SK-N-SH treated with all-trans-retinoic acid at 6 μM for 48 hours (cell line): Measurements from ENCODE around the gene PTPRN2.

Source experiments
- ARNTL ChIP-seq: fragments of 450-650 bp; formaldehyde crosslinking; IDR thresholded peaks from 2 replicates; pipeline ENCODE4 v1.5.0; 2020; ENCODE audit warnings: low read depth, mild to moderate bottlenecking, moderate library complexity, borderline replicate concordance
- BACH2 ChIP-seq: fragments of 250-450 bp; sonication (Bioruptor Pico); IDR thresholded peaks from 2 replicates; pipeline ENCODE4 v1.9.0; 2021; ENCODE audit warnings: mild to moderate bottlenecking, borderline replicate concordance
- CSDC2 ChIP-seq: fragments of 250-450 bp; sonication (Bioruptor Pico); IDR thresholded peaks from 2 replicates; pipeline ENCODE4 v1.5.0; 2020; ENCODE audit warnings: mild to moderate bottlenecking, moderate library complexity
- ESRRG ChIP-seq: fragments of 250-450 bp; sonication (Bioruptor Pico); IDR thresholded peaks from 2 replicates; pipeline ENCODE4 v1.6.1; 2021; ENCODE audit warnings: mild to moderate bottlenecking
- OSR1 ChIP-seq: fragments of 250-450 bp; sonication (Bioruptor Pico); IDR thresholded peaks from 2 replicates; pipeline ENCODE4 v1.8.0; 2022; ENCODE audit warnings: moderate library complexity, mild to moderate bottlenecking, inconsistent platforms
- RARB ChIP-seq: fragments of 250-450 bp; sonication (Bioruptor Pico); IDR thresholded peaks from 2 replicates; pipeline ENCODE4 v1.8.0; 2021; ENCODE audit warnings: mild to moderate bottlenecking, moderate library complexity
- TCF4 ChIP-seq: fragments of 250-450 bp; sonication (Bioruptor Pico); IDR thresholded peaks from 2 replicates; pipeline ENCODE4 v1.8.0; 2021; ENCODE audit warnings: mild to moderate bottlenecking, moderate library complexity, borderline replicate concordance
- TSHZ2 ChIP-seq: fragments of 250-450 bp; sonication (Bioruptor Pico); IDR thresholded peaks from 2 replicates; pipeline ENCODE4 v1.5.0; 2020; ENCODE audit warnings: mild to moderate bottlenecking, moderate library complexity
- ZFP3 ChIP-seq: fragments of 250-450 bp; sonication (Bioruptor Pico); IDR thresholded peaks from 2 replicates; pipeline ENCODE4 v1.5.0; 2020; ENCODE audit warnings: mild to moderate bottlenecking, moderate library complexity
- ZFP30 ChIP-seq: fragments of 450-650 bp; formaldehyde crosslinking; IDR thresholded peaks from 2 replicates; pipeline ENCODE4 v1.5.0; 2022; ENCODE audit warnings: mild to moderate bottlenecking, moderate library complexity
- ZNF8 ChIP-seq: fragments of 450-650 bp; formaldehyde crosslinking; IDR thresholded peaks from 2 replicates; pipeline ENCODE4 v1.5.0; 2020; ENCODE audit warnings: mild to moderate bottlenecking, moderate library complexity
- TF ChIP-seq, protein P1 (sequence below): fragments of 250-450 bp; sonication (Bioruptor Pico); IDR thresholded peaks from 2 replicates; pipeline ENCODE4 v1.8.0; 2020; ENCODE audit warnings: mild to moderate bottlenecking, moderate library complexity, borderline replicate concordance
- TF ChIP-seq, protein P2 (sequence below): fragments of 250-450 bp; sonication (Bioruptor Pico); IDR thresholded peaks from 2 replicates; pipeline ENCODE4 v1.8.0; 2021; ENCODE audit warnings: low read depth, mild to moderate bottlenecking, moderate library complexity, borderline replicate concordance
- TF ChIP-seq, protein P3 (sequence below): fragments of 250-450 bp; sonication (Bioruptor Pico); IDR thresholded peaks from 2 replicates; pipeline ENCODE4 v1.5.1; 2020; ENCODE audit warnings: low read depth, mild to moderate bottlenecking, moderate library complexity

DNA sequence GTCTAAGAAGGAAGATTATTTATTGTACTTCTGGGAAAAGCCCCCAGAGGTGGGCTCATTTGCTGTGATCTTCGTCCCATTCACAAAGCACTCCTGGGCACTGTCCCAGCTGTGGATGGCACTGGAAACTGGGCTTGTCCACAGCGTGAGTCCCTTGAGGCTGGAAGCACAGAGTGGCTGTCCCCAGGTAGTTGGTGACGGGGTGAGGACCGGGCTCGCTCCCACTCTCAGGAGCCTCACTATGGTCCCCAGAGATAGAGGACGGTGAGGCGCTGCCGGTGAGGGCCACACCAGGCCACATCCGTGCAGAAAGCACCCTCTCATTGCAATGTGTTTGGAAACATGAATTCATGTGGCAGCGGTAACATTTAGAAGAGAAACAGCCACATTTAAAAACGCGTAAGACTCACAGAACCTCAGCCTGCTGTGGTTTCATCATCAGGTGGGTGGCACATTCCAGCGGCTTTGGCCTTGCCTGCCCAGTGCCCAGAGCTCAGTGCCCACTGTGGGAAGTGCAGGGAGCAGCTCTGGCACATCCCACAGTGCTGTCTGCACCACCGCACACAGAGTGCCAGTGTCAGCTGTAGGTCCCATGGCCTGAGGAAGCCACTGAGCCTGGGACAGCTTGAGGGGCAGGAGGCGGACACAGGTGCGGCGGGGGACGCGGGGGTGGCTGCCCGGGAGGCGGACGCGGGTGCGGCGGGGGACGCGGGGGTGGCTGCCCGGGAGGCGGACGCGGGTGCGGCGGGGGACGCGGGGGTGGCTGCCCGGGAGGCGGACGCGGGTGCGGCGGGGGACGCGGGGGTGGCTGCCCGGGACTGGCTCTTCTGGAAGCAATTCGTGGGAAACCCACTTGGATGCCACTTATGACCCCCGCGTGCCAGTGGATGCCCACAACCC, 801.0 kb downstream of the PTPRN2 start:
- TF ChIP-seq ZFP3 = no peak
- no peak for TF ChIP-seq OSR1 (CRISPR knock-in tag)
- TF ChIP-seq RARB (CRISPR knock-in tag) = no peak
- TF ChIP-seq TSHZ2 = no peak
- TF ChIP-seq, protein P1, sequence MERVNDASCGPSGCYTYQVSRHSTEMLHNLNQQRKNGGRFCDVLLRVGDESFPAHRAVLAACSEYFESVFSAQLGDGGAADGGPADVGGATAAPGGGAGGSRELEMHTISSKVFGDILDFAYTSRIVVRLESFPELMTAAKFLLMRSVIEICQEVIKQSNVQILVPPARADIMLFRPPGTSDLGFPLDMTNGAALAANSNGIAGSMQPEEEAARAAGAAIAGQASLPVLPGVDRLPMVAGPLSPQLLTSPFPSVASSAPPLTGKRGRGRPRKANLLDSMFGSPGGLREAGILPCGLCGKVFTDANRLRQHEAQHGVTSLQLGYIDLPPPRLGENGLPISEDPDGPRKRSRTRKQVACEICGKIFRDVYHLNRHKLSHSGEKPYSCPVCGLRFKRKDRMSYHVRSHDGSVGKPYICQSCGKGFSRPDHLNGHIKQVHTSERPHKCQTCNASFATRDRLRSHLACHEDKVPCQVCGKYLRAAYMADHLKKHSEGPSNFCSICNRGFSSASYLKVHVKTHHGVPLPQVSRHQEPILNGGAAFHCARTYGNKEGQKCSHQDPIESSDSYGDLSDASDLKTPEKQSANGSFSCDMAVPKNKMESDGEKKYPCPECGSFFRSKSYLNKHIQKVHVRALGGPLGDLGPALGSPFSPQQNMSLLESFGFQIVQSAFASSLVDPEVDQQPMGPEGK = no peak
- no peak for TF ChIP-seq ARNTL
- TF ChIP-seq CSDC2 (CRISPR knock-in tag) = no peak
- TF ChIP-seq, protein P2, sequence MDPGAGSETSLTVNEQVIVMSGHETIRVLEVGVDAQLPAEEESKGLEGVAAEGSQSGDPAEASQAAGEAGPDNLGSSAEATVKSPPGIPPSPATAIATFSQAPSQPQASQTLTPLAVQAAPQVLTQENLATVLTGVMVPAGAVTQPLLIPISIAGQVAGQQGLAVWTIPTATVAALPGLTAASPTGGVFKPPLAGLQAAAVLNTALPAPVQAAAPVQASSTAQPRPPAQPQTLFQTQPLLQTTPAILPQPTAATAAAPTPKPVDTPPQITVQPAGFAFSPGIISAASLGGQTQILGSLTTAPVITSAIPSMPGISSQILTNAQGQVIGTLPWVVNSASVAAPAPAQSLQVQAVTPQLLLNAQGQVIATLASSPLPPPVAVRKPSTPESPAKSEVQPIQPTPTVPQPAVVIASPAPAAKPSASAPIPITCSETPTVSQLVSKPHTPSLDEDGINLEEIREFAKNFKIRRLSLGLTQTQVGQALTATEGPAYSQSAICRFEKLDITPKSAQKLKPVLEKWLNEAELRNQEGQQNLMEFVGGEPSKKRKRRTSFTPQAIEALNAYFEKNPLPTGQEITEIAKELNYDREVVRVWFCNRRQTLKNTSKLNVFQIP = no peak
- TF ChIP-seq, protein P3, sequence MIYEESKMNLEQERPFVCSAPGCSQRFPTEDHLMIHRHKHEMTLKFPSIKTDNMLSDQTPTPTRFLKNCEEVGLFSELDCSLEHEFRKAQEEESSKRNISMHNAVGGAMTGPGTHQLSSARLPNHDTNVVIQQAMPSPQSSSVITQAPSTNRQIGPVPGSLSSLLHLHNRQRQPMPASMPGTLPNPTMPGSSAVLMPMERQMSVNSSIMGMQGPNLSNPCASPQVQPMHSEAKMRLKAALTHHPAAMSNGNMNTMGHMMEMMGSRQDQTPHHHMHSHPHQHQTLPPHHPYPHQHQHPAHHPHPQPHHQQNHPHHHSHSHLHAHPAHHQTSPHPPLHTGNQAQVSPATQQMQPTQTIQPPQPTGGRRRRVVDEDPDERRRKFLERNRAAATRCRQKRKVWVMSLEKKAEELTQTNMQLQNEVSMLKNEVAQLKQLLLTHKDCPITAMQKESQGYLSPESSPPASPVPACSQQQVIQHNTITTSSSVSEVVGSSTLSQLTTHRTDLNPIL (CRISPR knock-in tag) = no peak
- no peak for TF ChIP-seq ZFP30 (CRISPR knock-in tag)
- no peak for TF ChIP-seq ESRRG
- TF ChIP-seq TCF4 (CRISPR knock-in tag) = no peak
- TF ChIP-seq BACH2 (CRISPR knock-in tag) = no peak
- TF ChIP-seq ZNF8 (CRISPR knock-in tag) = no peak
